HEK293 (cell line): ENCODE results near the gene PRR35.

Source experiments
- CTCF ChIA-PET: fragments of 350-600 bp; formaldehyde crosslinking; extraction: SDS; loops from one replicate; lab custom pipeline; 2021; ENCODE audit warnings: antibody characterized with exemption; lab: Yijun Ruan, JAX
- POLR2A ChIA-PET: fragments of 300-600 bp; formaldehyde crosslinking; extraction: SDS; loops from one replicate; lab custom pipeline; 2020; ENCODE audit warnings: antibody characterized with exemption, inconsistent platforms; lab: Yijun Ruan, JAX
- H3K27ac ChIP-seq: fragments of 200-500 bp; sonication (Bioruptor generic); 2 replicates; pipeline ENCODE4 v1.5.1; 2014; ENCODE audit warnings: low read depth, low read length, control low read depth, inconsistent platforms; ENCODE audit errors: extremely low read depth
- H3K36me3 ChIP-seq, 2 experiments: fragments of 200-500 bp in 1 of 2; sonication (Bioruptor generic) in 1 of 2; 1 replicate in 1 of 2; 2 replicates in 1 of 2; pipeline ENCODE4 v1.5.1; 2014 to 2017; ENCODE audit warnings: inconsistent platforms in 2 of 2, low read length in 2 of 2; ENCODE audit not compliant: control insufficient read depth in 2 of 2, insufficient read depth in 1 of 2
- H3K4me1 ChIP-seq: fragments of 200-500 bp; sonication (Bioruptor generic); 2 replicates; pipeline ENCODE4 v1.5.1; 2014; ENCODE audit warnings: mild to moderate bottlenecking, low read length, inconsistent platforms; ENCODE audit not compliant: control insufficient read depth, insufficient read depth
- H3K4me3 ChIP-seq: 2 replicates; pipeline ENCODE4 v1.5.1; 2011; ENCODE audit warnings: low read depth, mild to moderate bottlenecking, control low read depth, low read length, moderate library complexity
- H3K9me3 ChIP-seq: fragments of 200-500 bp; sonication (Bioruptor generic); 2 replicates; pipeline ENCODE4 v1.5.1; 2014; ENCODE audit warnings: low read depth, low read length, inconsistent platforms; ENCODE audit not compliant: control insufficient read depth, insufficient read depth
- BCL11B ChIP-seq: fragments of 450-650 bp; formaldehyde crosslinking; IDR thresholded peaks from 2 replicates; pipeline ENCODE4 v1.5.1; 2016; ENCODE audit warnings: low read depth, missing biosample characterization, missing genetic modification characterization
- HOXA7 ChIP-seq: sonication (generic); formaldehyde crosslinking; IDR thresholded peaks from 2 replicates; pipeline ENCODE4 v1.8.1; 2022; ENCODE audit warnings: missing genetic modification reagents, borderline replicate concordance
- SETDB1 ChIP-seq: IDR thresholded peaks from one replicate; pipeline ENCODE4 v1.6.1; 2017; ENCODE audit warnings: mild to moderate bottlenecking, low read length, moderate library complexity, mixed read lengths; ENCODE audit not compliant: insufficient read length
- SP2 ChIP-seq: fragments of 450-650 bp; formaldehyde crosslinking; IDR thresholded peaks from 2 replicates; pipeline ENCODE4 v1.5.1; 2016; ENCODE audit warnings: missing biosample characterization, missing genetic modification characterization
- ZEB2 ChIP-seq: fragments of 450-650 bp; formaldehyde crosslinking; IDR thresholded peaks from 2 replicates; pipeline ENCODE4 v1.5.1; 2016; ENCODE audit warnings: missing biosample characterization, missing genetic modification characterization
- ZIC2 ChIP-seq: fragments of 450-650 bp; formaldehyde crosslinking; IDR thresholded peaks from 2 replicates; pipeline ENCODE4 v1.5.1; 2016; ENCODE audit warnings: missing biosample characterization, missing genetic modification characterization
- ZNF292 ChIP-seq: fragments of 450-650 bp; formaldehyde crosslinking; IDR thresholded peaks from 2 replicates; pipeline ENCODE4 v1.5.1; 2016; ENCODE audit warnings: low read depth, missing biosample characterization, missing genetic modification characterization, borderline replicate concordance
- ZNF423 ChIP-seq: fragments of 450-650 bp; formaldehyde crosslinking; IDR thresholded peaks from 2 replicates; pipeline ENCODE4 v1.5.1; 2016; ENCODE audit warnings: missing biosample characterization, missing genetic modification characterization
- ZNF521 ChIP-seq: fragments of 450-650 bp; formaldehyde crosslinking; IDR thresholded peaks from 2 replicates; pipeline ENCODE4 v1.5.1; 2017; ENCODE audit warnings: missing biosample characterization, mild to moderate bottlenecking, missing genetic modification characterization
- ZNF585B ChIP-seq: fragments of 450-650 bp; formaldehyde crosslinking; IDR thresholded peaks from 2 replicates; pipeline ENCODE4 v1.5.1; 2016; ENCODE audit warnings: missing biosample characterization, missing genetic modification characterization
- ZNF670 ChIP-seq: fragments of 450-650 bp; formaldehyde crosslinking; IDR thresholded peaks from 2 replicates; pipeline ENCODE4 v1.5.1; 2016; ENCODE audit warnings: missing biosample characterization, missing genetic modification characterization, low read depth
- ZXDB ChIP-seq: fragments of 450-650 bp; formaldehyde crosslinking; IDR thresholded peaks from 2 replicates; pipeline ENCODE4 v1.5.1; 2016; ENCODE audit warnings: missing biosample characterization, missing genetic modification characterization
- TF ChIP-seq, protein P1 (sequence below): fragments of 450-650 bp; formaldehyde crosslinking; IDR thresholded peaks from 2 replicates; pipeline ENCODE4 v1.5.1; 2016; ENCODE audit warnings: missing biosample characterization, missing genetic modification characterization
- TF ChIP-seq, protein P2 (sequence below): fragments of 450-650 bp; formaldehyde crosslinking; IDR thresholded peaks from 2 replicates; pipeline ENCODE4 v1.5.1; 2016; ENCODE audit warnings: missing biosample characterization, missing genetic modification characterization
- TF ChIP-seq, protein P3 (sequence below): fragments of 450-650 bp; formaldehyde crosslinking; IDR thresholded peaks from 2 replicates; pipeline ENCODE4 v1.5.1; 2016; ENCODE audit warnings: missing biosample characterization, missing genetic modification characterization, low read depth
- TF ChIP-seq, protein P4 (sequence below): fragments of 450-650 bp; formaldehyde crosslinking; IDR thresholded peaks from 2 replicates; pipeline ENCODE4 v1.5.1; 2016; ENCODE audit warnings: missing biosample characterization, missing genetic modification characterization
- TF ChIP-seq, protein P5 (sequence below): fragments of 450-650 bp; IDR thresholded peaks from 2 replicates; pipeline ENCODE4 v1.5.1; 2018; ENCODE audit warnings: missing biosample characterization, mild to moderate bottlenecking, missing genetic modification characterization

PRR35 gene

DNA sequence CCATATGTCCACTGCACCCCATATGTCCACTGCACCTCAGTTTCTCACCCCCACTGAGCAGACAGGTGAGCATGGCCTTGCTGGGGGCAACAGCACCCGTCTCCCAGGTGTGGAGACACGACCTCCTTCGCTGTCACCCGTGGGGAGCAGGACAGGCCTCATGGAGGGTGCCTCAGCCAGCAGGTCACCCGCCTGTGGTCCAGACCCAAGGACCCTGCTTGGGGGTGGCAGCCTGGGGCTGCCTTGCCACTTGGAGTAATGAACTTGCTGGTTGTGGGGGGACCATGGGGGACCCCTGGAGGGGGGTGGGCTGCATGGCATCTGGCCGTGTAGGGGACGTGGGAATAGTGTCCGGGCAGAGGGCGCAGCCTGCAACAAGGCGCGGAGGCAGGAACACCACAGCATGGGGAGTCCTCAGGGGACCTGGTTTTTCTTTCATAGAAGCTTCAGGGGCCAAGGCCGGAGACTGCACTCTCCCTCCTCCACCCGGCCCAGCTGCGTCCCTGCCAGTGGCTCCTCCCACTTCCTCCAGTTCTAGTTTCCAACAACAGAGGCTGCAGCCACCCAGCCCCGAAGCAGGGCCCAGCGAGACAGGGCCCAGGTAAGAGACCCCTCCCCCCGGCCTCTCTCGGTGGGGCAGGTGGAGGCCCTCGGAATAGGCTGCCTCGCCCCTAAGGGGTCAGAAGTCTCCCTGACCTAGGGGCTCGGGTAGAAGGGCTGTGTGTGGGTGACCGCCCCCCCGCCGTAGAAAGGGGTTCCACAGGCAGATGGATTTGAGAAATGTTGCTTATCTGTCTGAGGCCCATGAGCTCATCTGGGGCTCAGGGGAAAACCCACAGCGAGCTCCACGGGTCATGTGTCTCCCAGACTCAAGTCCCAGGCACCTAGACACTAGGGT, 6.5 kb downstream of the PRR35 start, which contains the start of gene NHLRC4 (continued):
- no peak for TF ChIP-seq ZNF521
- TF ChIP-seq, protein P1, sequence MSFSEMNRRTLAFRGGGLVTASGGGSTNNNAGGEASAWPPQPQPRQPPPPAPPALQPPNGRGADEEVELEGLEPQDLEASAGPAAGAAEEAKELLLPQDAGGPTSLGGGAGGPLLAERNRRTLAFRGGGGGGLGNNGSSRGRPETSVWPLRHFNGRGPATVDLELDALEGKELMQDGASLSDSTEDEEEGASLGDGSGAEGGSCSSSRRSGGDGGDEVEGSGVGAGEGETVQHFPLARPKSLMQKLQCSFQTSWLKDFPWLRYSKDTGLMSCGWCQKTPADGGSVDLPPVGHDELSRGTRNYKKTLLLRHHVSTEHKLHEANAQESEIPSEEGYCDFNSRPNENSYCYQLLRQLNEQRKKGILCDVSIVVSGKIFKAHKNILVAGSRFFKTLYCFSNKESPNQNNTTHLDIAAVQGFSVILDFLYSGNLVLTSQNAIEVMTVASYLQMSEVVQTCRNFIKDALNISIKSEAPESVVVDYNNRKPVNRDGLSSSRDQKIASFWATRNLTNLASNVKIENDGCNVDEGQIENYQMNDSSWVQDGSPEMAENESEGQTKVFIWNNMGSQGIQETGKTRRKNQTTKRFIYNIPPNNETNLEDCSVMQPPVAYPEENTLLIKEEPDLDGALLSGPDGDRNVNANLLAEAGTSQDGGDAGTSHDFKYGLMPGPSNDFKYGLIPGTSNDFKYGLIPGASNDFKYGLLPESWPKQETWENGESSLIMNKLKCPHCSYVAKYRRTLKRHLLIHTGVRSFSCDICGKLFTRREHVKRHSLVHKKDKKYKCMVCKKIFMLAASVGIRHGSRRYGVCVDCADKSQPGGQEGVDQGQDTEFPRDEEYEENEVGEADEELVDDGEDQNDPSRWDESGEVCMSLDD (tag by site-specific recombination) = 0 out of 2 replicates have a peak, but pooled peaks have one; percentile 44
- TF ChIP-seq, all 188 proteins: peak for 18

DNA sequence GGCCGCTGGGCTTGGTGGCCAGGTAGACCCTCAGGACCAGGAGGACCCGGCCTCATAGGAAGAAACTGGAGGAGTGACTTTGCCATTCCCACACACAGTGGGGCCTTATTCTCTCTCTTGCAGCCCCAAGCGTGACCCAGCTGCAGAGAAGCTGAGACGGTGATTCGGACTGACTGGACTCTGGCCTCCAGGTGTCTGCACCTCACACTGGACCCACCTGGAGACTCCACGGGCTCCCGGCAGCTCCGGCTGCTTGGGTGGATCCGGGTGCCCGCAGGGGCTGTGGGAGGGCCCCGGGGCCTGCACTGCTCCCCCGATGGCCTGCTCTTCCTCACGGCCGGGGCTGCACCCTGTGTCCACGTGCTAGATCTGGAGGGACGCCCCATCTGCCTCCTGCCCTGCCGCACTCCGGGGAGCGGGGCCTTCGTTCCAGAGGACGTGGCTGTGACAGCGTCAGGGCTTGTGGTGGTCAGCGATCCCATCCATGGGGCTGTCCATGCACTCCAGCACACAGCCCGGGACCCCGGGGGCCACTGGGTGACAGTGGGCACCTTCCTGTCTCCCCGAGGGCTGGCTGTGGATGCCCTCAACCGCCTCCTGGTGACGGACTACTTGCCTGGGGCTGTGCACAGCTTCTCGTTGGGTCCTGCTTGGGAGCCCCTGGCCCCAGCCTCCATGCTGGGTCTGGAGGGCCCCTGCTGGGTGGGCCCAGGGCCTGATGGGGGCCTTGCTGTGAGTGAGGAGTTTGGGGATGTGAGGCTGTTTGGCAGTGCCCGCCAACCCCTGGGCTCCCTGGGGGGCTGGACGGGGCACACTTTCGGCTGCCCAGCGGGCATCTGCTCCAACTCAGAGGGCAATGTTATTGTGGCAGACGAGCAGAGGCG, 7.4 kb downstream of the PRR35 start:
- TF ChIP-seq ZNF292 (no peak), BCL11B (tag by site-specific recombination) (no peak), SETDB1 (no peak), ZNF670 (tag by site-specific recombination) (no peak), SP2 (tag by site-specific recombination) (no peak), ZEB2 (no peak), ZNF585B (tag by site-specific recombination) (no peak), HOXA7 (CRISPR knock-in tag) (no peak), ZXDB (no peak), ZIC2 (tag by site-specific recombination) (peak; percentile 81), ZNF423 (tag by site-specific recombination) (no peak)
- TF ChIP-seq, protein P2, sequence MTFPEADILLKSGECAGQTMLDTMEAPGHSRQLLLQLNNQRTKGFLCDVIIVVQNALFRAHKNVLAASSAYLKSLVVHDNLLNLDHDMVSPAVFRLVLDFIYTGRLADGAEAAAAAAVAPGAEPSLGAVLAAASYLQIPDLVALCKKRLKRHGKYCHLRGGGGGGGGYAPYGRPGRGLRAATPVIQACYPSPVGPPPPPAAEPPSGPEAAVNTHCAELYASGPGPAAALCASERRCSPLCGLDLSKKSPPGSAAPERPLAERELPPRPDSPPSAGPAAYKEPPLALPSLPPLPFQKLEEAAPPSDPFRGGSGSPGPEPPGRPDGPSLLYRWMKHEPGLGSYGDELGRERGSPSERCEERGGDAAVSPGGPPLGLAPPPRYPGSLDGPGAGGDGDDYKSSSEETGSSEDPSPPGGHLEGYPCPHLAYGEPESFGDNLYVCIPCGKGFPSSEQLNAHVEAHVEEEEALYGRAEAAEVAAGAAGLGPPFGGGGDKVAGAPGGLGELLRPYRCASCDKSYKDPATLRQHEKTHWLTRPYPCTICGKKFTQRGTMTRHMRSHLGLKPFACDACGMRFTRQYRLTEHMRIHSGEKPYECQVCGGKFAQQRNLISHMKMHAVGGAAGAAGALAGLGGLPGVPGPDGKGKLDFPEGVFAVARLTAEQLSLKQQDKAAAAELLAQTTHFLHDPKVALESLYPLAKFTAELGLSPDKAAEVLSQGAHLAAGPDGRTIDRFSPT (tag by site-specific recombination) = peak; percentile 29; the same call in 1 of the 2 replicates
- TF ChIP-seq, protein P3, sequence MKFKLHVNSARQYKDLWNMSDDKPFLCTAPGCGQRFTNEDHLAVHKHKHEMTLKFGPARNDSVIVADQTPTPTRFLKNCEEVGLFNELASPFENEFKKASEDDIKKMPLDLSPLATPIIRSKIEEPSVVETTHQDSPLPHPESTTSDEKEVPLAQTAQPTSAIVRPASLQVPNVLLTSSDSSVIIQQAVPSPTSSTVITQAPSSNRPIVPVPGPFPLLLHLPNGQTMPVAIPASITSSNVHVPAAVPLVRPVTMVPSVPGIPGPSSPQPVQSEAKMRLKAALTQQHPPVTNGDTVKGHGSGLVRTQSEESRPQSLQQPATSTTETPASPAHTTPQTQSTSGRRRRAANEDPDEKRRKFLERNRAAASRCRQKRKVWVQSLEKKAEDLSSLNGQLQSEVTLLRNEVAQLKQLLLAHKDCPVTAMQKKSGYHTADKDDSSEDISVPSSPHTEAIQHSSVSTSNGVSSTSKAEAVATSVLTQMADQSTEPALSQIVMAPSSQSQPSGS (tag by site-specific recombination) = no peak
- TF ChIP-seq, protein P4, sequence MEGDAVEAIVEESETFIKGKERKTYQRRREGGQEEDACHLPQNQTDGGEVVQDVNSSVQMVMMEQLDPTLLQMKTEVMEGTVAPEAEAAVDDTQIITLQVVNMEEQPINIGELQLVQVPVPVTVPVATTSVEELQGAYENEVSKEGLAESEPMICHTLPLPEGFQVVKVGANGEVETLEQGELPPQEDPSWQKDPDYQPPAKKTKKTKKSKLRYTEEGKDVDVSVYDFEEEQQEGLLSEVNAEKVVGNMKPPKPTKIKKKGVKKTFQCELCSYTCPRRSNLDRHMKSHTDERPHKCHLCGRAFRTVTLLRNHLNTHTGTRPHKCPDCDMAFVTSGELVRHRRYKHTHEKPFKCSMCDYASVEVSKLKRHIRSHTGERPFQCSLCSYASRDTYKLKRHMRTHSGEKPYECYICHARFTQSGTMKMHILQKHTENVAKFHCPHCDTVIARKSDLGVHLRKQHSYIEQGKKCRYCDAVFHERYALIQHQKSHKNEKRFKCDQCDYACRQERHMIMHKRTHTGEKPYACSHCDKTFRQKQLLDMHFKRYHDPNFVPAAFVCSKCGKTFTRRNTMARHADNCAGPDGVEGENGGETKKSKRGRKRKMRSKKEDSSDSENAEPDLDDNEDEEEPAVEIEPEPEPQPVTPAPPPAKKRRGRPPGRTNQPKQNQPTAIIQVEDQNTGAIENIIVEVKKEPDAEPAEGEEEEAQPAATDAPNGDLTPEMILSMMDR (tag by site-specific recombination) = no peak
- TF ChIP-seq, protein P5, sequence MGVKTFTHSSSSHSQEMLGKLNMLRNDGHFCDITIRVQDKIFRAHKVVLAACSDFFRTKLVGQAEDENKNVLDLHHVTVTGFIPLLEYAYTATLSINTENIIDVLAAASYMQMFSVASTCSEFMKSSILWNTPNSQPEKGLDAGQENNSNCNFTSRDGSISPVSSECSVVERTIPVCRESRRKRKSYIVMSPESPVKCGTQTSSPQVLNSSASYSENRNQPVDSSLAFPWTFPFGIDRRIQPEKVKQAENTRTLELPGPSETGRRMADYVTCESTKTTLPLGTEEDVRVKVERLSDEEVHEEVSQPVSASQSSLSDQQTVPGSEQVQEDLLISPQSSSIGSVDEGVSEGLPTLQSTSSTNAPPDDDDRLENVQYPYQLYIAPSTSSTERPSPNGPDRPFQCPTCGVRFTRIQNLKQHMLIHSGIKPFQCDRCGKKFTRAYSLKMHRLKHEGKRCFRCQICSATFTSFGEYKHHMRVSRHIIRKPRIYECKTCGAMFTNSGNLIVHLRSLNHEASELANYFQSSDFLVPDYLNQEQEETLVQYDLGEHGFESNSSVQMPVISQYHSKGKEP (tag by site-specific recombination) = no peak
- no peak overlapping the region for H3K4me3 ChIP-seq
- POLR2A ChIA-PET = interaction anchor here (1.0 to 1.4 kb wide), 3 partner anchors 12 to 176 kb away, joined by 3 to 6 read pairs (median 4); partner anchors contain the start of gene CAPN15
- H3K36me3 ChIP-seq = peaks cover 0 to 14% of the 10 kb centered on the region in 2 experiments; a peak in 1 of 3 replicates
- H3K27ac ChIP-seq = peak overlapping the region; percentile 26; the same call in 1 of the 2 replicates
- H3K4me1 ChIP-seq = peaks cover 10% of the 10 kb centered on the region
- H3K9me3 ChIP-seq = no peaks in the 10 kb centered on the region
- CTCF ChIA-PET = interaction anchor here (0.9 to 1.0 kb wide), 2 partner anchors 13 to 16 kb away, joined by 3 read pairs; no protein-coding TSS in a partner anchor
